ENCODE results near the gene NUP50. TPM values are rescaled to one million over a fixed set of nuclear protein-coding genes. Genes with fewer than 3 reads are reported as not detected.

The NUP50 gene
- total and polyA plus RNA-seq, 2 of the 13 experiments (the other 11 are each of a cell fraction or from before 2014, with no cell fraction given), result 14.2 to 52.4 TPM

GRCh38 chr22:45163451-45164269, at the start of gene NUP50 (continued):
- TF ChIP-seq ZNF451 (CRISPR knock-in tag; IDR thresholded peaks at IDR 0.05) (peak; percentile 60; the same call in 1 of the 2 replicates), RBFOX2 (IDR thresholded peaks at IDR 0.05; ENCODE audit: low read depth, low read length) (peak; percentile 95), ZNF225 (CRISPR knock-in tag; IDR thresholded peaks at IDR 0.05) (peak; percentile 69; the same call in 1 of the 2 replicates), SOX6 (IDR thresholded peaks at IDR 0.05) (no peak), SOX6 (CRISPR knock-in tag; IDR thresholded peaks at IDR 0.05) (peak; percentile 84), ZNF792 (CRISPR knock-in tag; IDR thresholded peaks at IDR 0.05) (peak; percentile 82), U2AF1 (optimal IDR thresholded peaks at IDR 0.05; ENCODE audit: low read depth, low read length) (no peak), YEATS4 (CRISPR knock-in tag; IDR thresholded peaks at IDR 0.05; ENCODE audit: borderline replicate concordance) (peak; percentile 89), ARHGAP35 (CRISPR knock-in tag; IDR thresholded peaks at IDR 0.05; ENCODE audit: borderline replicate concordance) (peak; percentile 72; the same call in 1 of the 2 replicates), CCAR2 (optimal IDR thresholded peaks at IDR 0.05; ENCODE audit: low read depth, low read length) (no peak), SSRP1 (CRISPR knock-in tag; IDR thresholded peaks at IDR 0.05) (no peak), PITX1 (CRISPR knock-in tag; IDR thresholded peaks at IDR 0.05) (peak; percentile 81), ZSCAN9 (CRISPR knock-in tag; IDR thresholded peaks at IDR 0.05; ENCODE audit: borderline replicate concordance) (peak; percentile 73), BRF2 (CRISPR knock-in tag; IDR thresholded peaks at IDR 0.05) (peak; percentile 92), MYC (CRISPR knock-in tag; IDR thresholded peaks at IDR 0.05; ENCODE audit: borderline replicate concordance) (peak; percentile 96), HNRNPH1 (optimal IDR thresholded peaks at IDR 0.05; ENCODE audit: low read depth, low read length) (no peak), ATRX (CRISPR knock-in tag; IDR thresholded peaks at IDR 0.05; ENCODE audit: borderline replicate concordance) (no peak), MEF2D (CRISPR knock-in tag; IDR thresholded peaks at IDR 0.05) (0 out of 2 replicates have a peak, but pooled peaks have one; percentile 26), ZNF605 (CRISPR knock-in tag; IDR thresholded peaks at IDR 0.05) (peak; percentile 85), CREM (IDR thresholded peaks at IDR 0.05) (no peak; the same call in 1 of the 2 replicates), CREM (CRISPR knock-in tag; IDR thresholded peaks at IDR 0.05) (no peak), ZNF234 (CRISPR knock-in tag; conservative IDR thresholded peaks at IDR 0.05) (0 out of 2 replicates have a peak, but pooled peaks have one; percentile 42), SP5 (CRISPR knock-in tag; IDR thresholded peaks at IDR 0.05; ENCODE audit: borderline replicate concordance, low read depth) (no peak), ZNF615 (CRISPR knock-in tag; IDR thresholded peaks at IDR 0.05; ENCODE audit: borderline replicate concordance) (no peak), SETDB1 (CRISPR knock-in tag; IDR thresholded peaks at IDR 0.05; ENCODE audit: borderline replicate concordance) (no peak), ZSCAN20 (CRISPR knock-in tag; IDR thresholded peaks at IDR 0.05; ENCODE audit: borderline replicate concordance) (peak; percentile 87; the same call in 1 of the 2 replicates), ZNF143 (CRISPR knock-in tag; IDR thresholded peaks at IDR 0.05) (peak; percentile 73), GPN1 (CRISPR knock-in tag; IDR thresholded peaks at IDR 0.05; ENCODE audit: borderline replicate concordance) (no peak; the same call in 1 of the 2 replicates), ZFP36L2 (CRISPR knock-in tag; IDR thresholded peaks at IDR 0.05) (no peak), PHF20 (CRISPR knock-in tag; IDR thresholded peaks at IDR 0.05) (peak; percentile 70)
- TF ChIP-seq, protein P1, sequence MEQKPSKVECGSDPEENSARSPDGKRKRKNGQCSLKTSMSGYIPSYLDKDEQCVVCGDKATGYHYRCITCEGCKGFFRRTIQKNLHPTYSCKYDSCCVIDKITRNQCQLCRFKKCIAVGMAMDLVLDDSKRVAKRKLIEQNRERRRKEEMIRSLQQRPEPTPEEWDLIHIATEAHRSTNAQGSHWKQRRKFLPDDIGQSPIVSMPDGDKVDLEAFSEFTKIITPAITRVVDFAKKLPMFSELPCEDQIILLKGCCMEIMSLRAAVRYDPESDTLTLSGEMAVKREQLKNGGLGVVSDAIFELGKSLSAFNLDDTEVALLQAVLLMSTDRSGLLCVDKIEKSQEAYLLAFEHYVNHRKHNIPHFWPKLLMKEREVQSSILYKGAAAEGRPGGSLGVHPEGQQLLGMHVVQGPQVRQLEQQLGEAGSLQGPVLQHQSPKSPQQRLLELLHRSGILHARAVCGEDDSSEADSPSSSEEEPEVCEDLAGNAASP (CRISPR knock-in tag; IDR thresholded peaks at IDR 0.05; ENCODE audit: borderline replicate concordance), result peak; percentile 67; the same call in 1 of the 2 replicates
